GM23338 (cell line): ENCODE data around the gene ZNF526. TPM values are rescaled to one million over a fixed set of nuclear protein-coding genes. Genes with fewer than 3 reads are reported as not detected.

Source experiments
- ATAC-seq: fragments of 200-7000 bp; cut with Tn5 transposase; 3 replicates; pipeline ENCODE4 v1.9.1; 2020
- DNase-seq: peaks from one replicate; pipeline ENCODE4 v3.0.0-alpha.2; 2015; ENCODE audit warnings: low spot score
- H2AFZ ChIP-seq: fragments of 200-600 bp; sonication (generic); 2 replicates; pipeline ENCODE4 v1.8.0; 2016; ENCODE audit warnings: antibody characterized with exemption, mild to moderate bottlenecking, moderate library complexity
- H3F3A ChIP-seq: fragments of 200-600 bp; sonication (generic); replicated peaks from 2 replicates; pipeline ENCODE4 v1.8.0; 2017; ENCODE audit warnings: antibody characterized with exemption, mixed run types, low read depth
- H3K27ac ChIP-seq: fragments of 200-600 bp; sonication (generic); 2 replicates; pipeline ENCODE4 v1.6.1; 2016; ENCODE audit warnings: low read depth
- H3K27me3 ChIP-seq: fragments of 200-600 bp; sonication (generic); 2 replicates; pipeline ENCODE4 v1.8.0; 2016; ENCODE audit warnings: mild to moderate bottlenecking, mixed run types, moderate library complexity; ENCODE audit not compliant: insufficient read depth
- H3K36me3 ChIP-seq: fragments of 200-600 bp; sonication (generic); 2 replicates; pipeline ENCODE4 v1.8.0; 2016; ENCODE audit warnings: mild to moderate bottlenecking; ENCODE audit not compliant: insufficient read depth
- H3K4me1 ChIP-seq: fragments of 200-600 bp; sonication (generic); 2 replicates; pipeline ENCODE4 v1.8.0; 2016; ENCODE audit warnings: mild to moderate bottlenecking, moderate library complexity; ENCODE audit not compliant: insufficient read depth
- H3K4me2 ChIP-seq: fragments of 200-600 bp; sonication (generic); 2 replicates; pipeline ENCODE4 v1.7.1; 2017; ENCODE audit warnings: mixed run types
- H3K4me3 ChIP-seq: fragments of 200-600 bp; sonication (generic); 2 replicates; pipeline ENCODE4 v1.6.1; 2016; ENCODE audit warnings: mixed run types
- H3K79me2 ChIP-seq: fragments of 200-600 bp; sonication (generic); replicated peaks from 2 replicates; pipeline ENCODE4 v1.8.0; 2017; ENCODE audit warnings: mild to moderate bottlenecking; ENCODE audit not compliant: insufficient read depth
- H3K9me2 ChIP-seq: fragments of 200-600 bp; sonication (generic); 2 replicates; pipeline ENCODE4 v1.8.0; 2017; ENCODE audit not compliant: insufficient read depth
- H4K20me1 ChIP-seq: fragments of 200-600 bp; sonication (generic); replicated peaks from 2 replicates; pipeline ENCODE4 v1.8.0; 2017; ENCODE audit warnings: mild to moderate bottlenecking; ENCODE audit not compliant: insufficient read depth
- H3K27ac Mint-ChIP-seq: 2 replicates; pipeline ENCODE4 v1.8.0; 2020; ENCODE audit warnings: inconsistent platforms, mild to moderate bottlenecking, moderate library complexity, mixed read lengths
- H3K27me3 Mint-ChIP-seq: 3 replicates; pipeline ENCODE4 v1.8.0; 2022; ENCODE audit warnings: low read depth, mild to moderate bottlenecking, moderate library complexity, mixed read lengths, inconsistent platforms; ENCODE audit not compliant: insufficient read depth, poor library complexity
- H3K36me3 Mint-ChIP-seq: 3 replicates; pipeline ENCODE4 v1.8.0; 2021; ENCODE audit warnings: low read depth, mild to moderate bottlenecking, inconsistent platforms, moderate library complexity, mixed read lengths
- H3K4me1 Mint-ChIP-seq: 3 replicates; pipeline ENCODE4 v1.8.0; 2020; ENCODE audit warnings: mild to moderate bottlenecking, inconsistent platforms, mixed read lengths
- H3K4me3 Mint-ChIP-seq: 3 replicates; pipeline ENCODE4 v1.8.0; 2021; ENCODE audit warnings: moderate library complexity, mild to moderate bottlenecking, inconsistent platforms, mixed read lengths
- H3K9me3 Mint-ChIP-seq: 3 replicates; pipeline ENCODE4 v1.8.0; 2020; ENCODE audit warnings: moderate library complexity, mild to moderate bottlenecking, inconsistent platforms, mixed read lengths
- CTCF ChIP-seq, 2 experiments: fragments of 200-600 bp in 1 of 2; sonication (generic) in 1 of 2; conservative IDR thresholded peaks; 2 replicates each; pipeline versions ENCODE4 v1.5.1 to v1.6.1; 2016 to 2017; ENCODE audit warnings: antibody characterized with exemption in 2 of 2, low read depth in 2 of 2, mild to moderate bottlenecking in 2 of 2, moderate library complexity in 1 of 2
- EZH2phosphoT487 ChIP-seq: fragments of 200-600 bp; sonication (generic); IDR thresholded peaks from one replicate; pipeline ENCODE4 v1.8.1; 2018; ENCODE audit warnings: antibody characterized with exemption; ENCODE audit not compliant: unreplicated experiment
- NANOG ChIP-seq: IDR thresholded peaks from 2 replicates; pipeline ENCODE4 v1.6.1; 2016; ENCODE audit warnings: antibody characterized with exemption, borderline replicate concordance
- POLR2AphosphoS5 ChIP-seq: IDR thresholded peaks from 2 replicates; pipeline ENCODE4 v1.6.1; 2016; ENCODE audit warnings: antibody characterized with exemption, low read depth
- STAT1 ChIP-seq: IDR thresholded peaks from one replicate; pipeline ENCODE4 v1.6.1; 2016; ENCODE audit warnings: antibody characterized with exemption; ENCODE audit not compliant: unreplicated experiment
- ZNF114 ChIP-seq: fragments of 250-450 bp; sonication (Bioruptor Pico); IDR thresholded peaks from 2 replicates; pipeline ENCODE4 v1.5.0; 2020; ENCODE audit warnings: mild to moderate bottlenecking, moderate library complexity
- ZNF331 ChIP-seq: fragments of 250-450 bp; sonication (Bioruptor Pico); IDR thresholded peaks from 2 replicates; pipeline ENCODE4 v1.5.0; 2020; ENCODE audit warnings: low read depth, mild to moderate bottlenecking, moderate library complexity
- polyA plus RNA-seq: library from polyadenylated mRNA; unstranded; fragments of >200 nt; fragmentation: Nextera tagmentation; extraction: Ambion mirVana; gene quantifications from 2 replicates; pipeline ENCODE4 v1.2.1, GENCODE V29; 2016
- total RNA-seq: library from RNA; depleted of rRNA; stranded (reverse); fragments of >200 nt; shearing (Covaris generic); gene quantifications from 2 replicates; pipeline ENCODE4 v1.2.3, GENCODE V29; 2014
- TF ChIP-seq, protein P1 (sequence below): IDR thresholded peaks from one replicate; pipeline ENCODE4 v1.6.1; 2018; ENCODE audit warnings: antibody characterized with exemption; ENCODE audit not compliant: unreplicated experiment

Gene ZNF526
- total and polyA plus RNA-seq, 2 experiments from 2014 or later = 4.7 to 13.3 TPM

DNA sequence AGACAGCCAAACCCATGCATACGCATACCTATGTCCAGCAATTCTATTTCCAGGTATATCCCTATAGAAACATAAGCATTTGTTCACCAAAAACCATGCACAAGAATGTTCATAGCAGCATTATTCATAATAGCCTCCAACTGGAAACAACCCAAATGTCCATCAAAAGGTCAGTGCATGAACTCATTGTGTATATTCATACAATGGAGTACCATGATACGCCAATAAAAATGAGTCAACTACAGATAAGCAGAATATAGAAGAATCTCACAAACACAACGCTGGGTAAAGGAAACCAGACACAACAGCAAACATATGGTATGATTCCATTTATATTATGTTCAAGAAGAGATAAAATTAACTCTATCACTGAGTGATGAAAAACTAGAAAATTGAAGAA, 26.4 kb upstream of the ZNF526 start:
- H3K36me3 ChIP-seq = peaks cover 3% of the 10 kb centered on the region
- no peak overlapping the region for H3K27ac ChIP-seq
- Mint-ChIP-seq H3K36me3 (peaks cover 38% of the 10 kb centered on the region), H3K4me3 (no peak overlapping the region), H3K27ac (no peak overlapping the region), H3K4me1 (peaks cover 22% of the 10 kb centered on the region), H3K27me3 (peaks cover 16% of the 10 kb centered on the region), H3K9me3 (peaks cover 19% of the 10 kb centered on the region)
- H3K79me2 ChIP-seq = no peaks in the 10 kb centered on the region; the same call in 1 of the 2 replicates
- no peak overlapping the region for H3K4me2 ChIP-seq
- no peak for ATAC-seq
- H3F3A ChIP-seq = no peaks in the 10 kb centered on the region; the same call in 1 of the 2 replicates
- H3K27me3 ChIP-seq = no peaks in the 10 kb centered on the region
- H3K4me1 ChIP-seq = peaks cover 10% of the 10 kb centered on the region
- no peak overlapping the region for H2AFZ ChIP-seq
- no peaks in the 10 kb centered on the region for H3K9me2 ChIP-seq
- peaks cover 2% of the 10 kb centered on the region; the same call in 1 of the 2 replicates for H4K20me1 ChIP-seq
- H3K4me3 ChIP-seq = no peak overlapping the region
- no peak for TF ChIP-seq STAT1
- no peak for TF ChIP-seq POLR2AphosphoS5
- TF ChIP-seq, protein P1, sequence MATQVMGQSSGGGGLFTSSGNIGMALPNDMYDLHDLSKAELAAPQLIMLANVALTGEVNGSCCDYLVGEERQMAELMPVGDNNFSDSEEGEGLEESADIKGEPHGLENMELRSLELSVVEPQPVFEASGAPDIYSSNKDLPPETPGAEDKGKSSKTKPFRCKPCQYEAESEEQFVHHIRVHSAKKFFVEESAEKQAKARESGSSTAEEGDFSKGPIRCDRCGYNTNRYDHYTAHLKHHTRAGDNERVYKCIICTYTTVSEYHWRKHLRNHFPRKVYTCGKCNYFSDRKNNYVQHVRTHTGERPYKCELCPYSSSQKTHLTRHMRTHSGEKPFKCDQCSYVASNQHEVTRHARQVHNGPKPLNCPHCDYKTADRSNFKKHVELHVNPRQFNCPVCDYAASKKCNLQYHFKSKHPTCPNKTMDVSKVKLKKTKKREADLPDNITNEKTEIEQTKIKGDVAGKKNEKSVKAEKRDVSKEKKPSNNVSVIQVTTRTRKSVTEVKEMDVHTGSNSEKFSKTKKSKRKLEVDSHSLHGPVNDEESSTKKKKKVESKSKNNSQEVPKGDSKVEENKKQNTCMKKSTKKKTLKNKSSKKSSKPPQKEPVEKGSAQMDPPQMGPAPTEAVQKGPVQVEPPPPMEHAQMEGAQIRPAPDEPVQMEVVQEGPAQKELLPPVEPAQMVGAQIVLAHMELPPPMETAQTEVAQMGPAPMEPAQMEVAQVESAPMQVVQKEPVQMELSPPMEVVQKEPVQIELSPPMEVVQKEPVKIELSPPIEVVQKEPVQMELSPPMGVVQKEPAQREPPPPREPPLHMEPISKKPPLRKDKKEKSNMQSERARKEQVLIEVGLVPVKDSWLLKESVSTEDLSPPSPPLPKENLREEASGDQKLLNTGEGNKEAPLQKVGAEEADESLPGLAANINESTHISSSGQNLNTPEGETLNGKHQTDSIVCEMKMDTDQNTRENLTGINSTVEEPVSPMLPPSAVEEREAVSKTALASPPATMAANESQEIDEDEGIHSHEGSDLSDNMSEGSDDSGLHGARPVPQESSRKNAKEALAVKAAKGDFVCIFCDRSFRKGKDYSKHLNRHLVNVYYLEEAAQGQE = no peak
- TF ChIP-seq ZNF331 = no peak
- no peak for TF ChIP-seq ZNF114 (CRISPR knock-in tag)
- no peak for TF ChIP-seq EZH2phosphoT487
- no peak for DNase-seq

GRCh38 chr19:42196011-42197001, 23.8 kb upstream of the ZNF526 start:
- Histone ChIP-seq H2AFZ (no peak overlapping the region), H3K4me3 (no peak overlapping the region), H3K27me3 (no peaks in the 10 kb centered on the region), H4K20me1 (peaks cover 13% of the 10 kb centered on the region; the same call in 1 of the 2 replicates), H3K9me2 (no peaks in the 10 kb centered on the region), H3K79me2 (no peaks in the 10 kb centered on the region; the same call in 1 of the 2 replicates), H3K4me1 (peaks cover 15% of the 10 kb centered on the region), H3K4me2 (no peak overlapping the region), H3F3A (peaks cover 2% of the 10 kb centered on the region; the same call in 1 of the 2 replicates), H3K36me3 (peaks cover 5% of the 10 kb centered on the region), H3K27ac (peak overlapping the region; percentile 32; the same call in 1 of the 2 replicates)
- Mint-ChIP-seq H3K4me3 (0 out of 3 replicates have a peak overlapping the region, but pooled peaks have one; percentile 1), H3K27ac (peak overlapping the region; percentile 31; the same call in 1 of the 2 replicates), H3K9me3 (peaks cover 19% of the 10 kb centered on the region), H3K4me1 (peaks cover 43% of the 10 kb centered on the region), H3K36me3 (peaks cover 60% of the 10 kb centered on the region), H3K27me3 (peaks cover 18% of the 10 kb centered on the region)
- peak; percentile 73 for ATAC-seq
- TF ChIP-seq EZH2phosphoT487 (no peak), NANOG (no peak), CTCF (conservative IDR thresholded peaks at IDR 0.05; ENCODE audit: low read depth in 2 of 2) (no peak)
- peak; percentile 58 for DNase-seq
